ENCODE data around the gene BMP8A.
"Not testable (repeated sequence)": the region's sequence is repeated elsewhere in the genome, so short reads cannot be mapped to it uniquely, and the experiment has no call there.

The BMP8A gene

DNA sequence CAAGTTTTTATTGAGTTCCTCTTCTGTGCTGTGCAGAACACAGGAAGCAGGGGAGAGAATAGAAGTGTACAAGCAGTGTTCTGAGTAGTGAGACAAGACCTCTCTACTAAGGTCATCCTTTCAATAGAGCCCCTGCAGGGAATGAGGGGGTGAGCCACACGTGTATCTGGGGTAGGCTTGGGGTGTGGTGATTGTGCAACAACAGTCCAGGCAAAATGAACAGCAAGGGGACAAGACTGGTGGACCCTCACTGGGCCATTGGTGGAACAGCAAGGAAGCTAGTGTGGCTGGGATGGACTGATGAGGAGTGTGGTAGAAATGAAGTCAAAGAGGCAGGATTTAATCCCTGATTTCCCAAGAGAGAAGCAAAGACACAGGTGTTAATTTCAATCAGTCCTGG lies 8.2 kb upstream of the BMP8A start:
- ATAC-seq: no peak

- ATAC-seq: no peak
Observed at GRCh38 chr1:39484564-39484963, 6.9 kb upstream of the BMP8A start.

DNA sequence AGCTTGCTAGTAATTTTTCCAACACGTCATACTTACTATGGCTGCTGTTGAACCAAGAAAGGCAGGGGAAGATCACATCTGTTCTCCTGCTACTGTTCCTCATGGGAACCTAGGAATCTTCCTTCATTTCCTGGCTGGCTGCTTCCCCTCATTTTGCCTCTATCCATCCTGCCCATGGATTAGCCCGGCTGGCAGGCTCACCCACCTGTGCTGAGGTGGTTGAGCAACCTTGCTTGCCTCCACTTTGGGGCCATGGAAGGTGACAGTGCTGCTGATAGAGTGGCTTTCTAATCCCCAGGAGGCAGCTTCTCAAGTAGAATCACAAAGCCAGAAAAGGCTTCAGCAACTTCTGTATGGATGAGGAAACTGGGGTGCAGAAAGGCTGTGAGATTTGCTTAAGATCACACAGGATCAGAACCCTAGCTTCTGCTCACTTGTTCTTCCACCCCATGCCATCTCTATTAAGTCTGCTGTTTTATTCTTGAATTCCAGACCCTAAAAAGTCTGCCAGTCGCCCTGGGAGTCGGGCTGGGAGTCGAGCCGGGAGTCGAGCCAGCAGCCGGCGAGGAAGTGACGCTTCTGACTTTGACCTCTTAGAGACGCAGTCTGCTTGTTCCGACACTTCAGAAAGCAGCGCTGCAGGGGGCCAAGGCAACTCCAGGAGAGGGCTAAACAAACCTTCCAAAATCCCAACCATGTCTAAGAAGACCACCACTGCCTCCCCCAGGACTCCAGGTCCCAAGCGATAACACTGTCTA lies 6.2 kb upstream of the BMP8A start:
- ATAC-seq: no peak

- no peak for ATAC-seq
Observed at GRCh38 chr1:39488012-39488545, 3.4 kb upstream of the BMP8A start.

GRCh38 chr1:39488793-39489566 lies 2.5 kb upstream of the BMP8A start:
- ATAC-seq: no peak

GRCh38 chr1:39489567-39490239 lies 1.7 kb upstream of the BMP8A start:
- no peak for ATAC-seq

GRCh38 chr1:39490596-39491145 lies 765 bp upstream of the BMP8A start:
- peak; percentile 4 to 11 for ATAC-seq

DNA sequence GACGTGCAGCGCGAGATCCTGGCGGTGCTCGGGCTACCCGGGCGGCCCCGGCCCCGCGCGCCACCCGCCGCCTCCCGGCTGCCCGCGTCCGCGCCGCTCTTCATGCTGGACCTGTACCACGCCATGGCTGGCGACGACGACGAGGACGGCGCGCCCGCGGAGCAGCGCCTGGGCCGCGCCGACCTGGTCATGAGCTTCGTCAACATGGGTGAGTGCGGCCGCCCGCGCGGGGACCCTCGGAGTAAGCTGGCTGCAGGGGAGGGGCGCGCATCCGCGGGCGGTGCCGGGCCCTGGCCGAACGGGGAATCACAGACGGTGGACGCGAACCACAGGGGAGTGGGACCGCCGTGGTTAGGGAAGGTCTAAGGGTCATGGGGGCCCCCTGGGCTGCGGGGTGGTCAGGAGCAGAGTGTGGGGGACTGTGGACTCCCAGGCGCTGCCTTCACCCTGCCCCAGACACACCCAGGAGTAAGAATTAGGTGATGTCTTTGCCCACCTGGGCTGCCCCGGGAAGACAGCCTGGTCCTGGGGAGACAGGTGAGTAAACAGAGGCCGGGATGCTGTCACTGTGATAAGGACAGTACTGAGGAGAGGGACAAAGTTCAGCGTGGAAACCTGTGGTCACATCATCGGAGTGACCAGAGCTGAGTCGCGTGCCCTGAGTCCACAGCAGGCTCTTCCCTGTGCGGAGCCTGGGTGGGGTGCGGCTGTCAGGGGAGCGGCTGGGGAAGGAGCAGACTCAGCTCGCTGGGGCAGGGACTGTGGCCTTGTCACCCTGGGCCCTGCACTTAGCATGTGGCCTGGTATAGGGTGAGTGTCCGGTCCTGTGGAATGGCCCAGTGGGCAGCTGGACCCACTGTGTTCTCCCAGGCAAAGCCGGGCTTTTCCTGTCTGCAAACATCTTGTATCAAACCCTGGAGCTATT lies 944 bp downstream of the BMP8A start:
- ATAC-seq: not testable (repeated sequence)

GRCh38 chr1:39493043-39493810 lies 1.8 kb downstream of the BMP8A start:
- ATAC-seq: not testable (repeated sequence)

GRCh38 chr1:39494671-39495410 lies 3.4 kb downstream of the BMP8A start:
- ATAC-seq: no peak

DNA sequence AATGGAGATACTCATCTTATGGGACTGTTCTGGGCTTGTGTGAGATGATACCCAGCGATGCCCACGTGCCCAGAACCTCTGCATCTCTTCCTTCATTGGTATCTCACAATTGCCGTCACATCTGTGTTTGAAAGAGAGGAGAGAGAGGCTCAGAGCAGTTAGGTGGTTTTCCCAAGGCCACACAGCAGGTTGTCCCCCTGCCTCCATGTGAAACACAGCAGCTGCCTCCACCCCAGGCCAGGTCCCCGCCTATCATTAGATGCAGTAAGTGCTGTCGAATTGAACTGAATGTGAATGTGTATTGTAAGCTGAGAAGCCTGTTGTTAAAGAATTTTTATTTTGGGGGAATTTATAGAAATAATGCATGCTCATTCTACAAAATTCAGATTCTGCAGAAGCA lies 5.1 kb downstream of the BMP8A start:
- ATAC-seq: not testable (repeated sequence)

GRCh38 chr1:39497585-39497984 lies 6.1 kb downstream of the BMP8A start:
- no peak for ATAC-seq

- not testable (repeated sequence) for ATAC-seq
Observed at GRCh38 chr1:39498096-39498710, 6.8 kb downstream of the BMP8A start.

DNA sequence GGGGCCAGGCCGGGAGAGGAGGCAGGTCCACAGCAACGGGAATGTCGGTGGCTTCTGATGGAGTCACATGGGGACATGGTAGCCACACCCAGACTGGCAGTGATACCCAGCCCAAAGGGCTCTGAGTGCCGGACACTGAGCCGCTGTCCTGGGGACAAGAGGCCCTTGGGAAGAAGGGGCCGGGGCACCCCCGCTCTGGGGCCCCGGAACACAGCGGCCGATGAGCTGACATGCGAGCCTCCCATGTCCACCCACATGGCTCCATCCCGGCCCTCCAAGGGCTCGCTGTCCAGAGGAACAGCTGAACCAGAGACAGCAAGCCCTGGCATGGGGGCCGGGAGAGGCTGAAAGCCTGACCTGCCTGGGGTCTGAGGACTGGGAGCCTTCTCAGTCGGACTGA lies 7.4 kb downstream of the BMP8A start:
- ATAC-seq: not testable (repeated sequence)

DNA sequence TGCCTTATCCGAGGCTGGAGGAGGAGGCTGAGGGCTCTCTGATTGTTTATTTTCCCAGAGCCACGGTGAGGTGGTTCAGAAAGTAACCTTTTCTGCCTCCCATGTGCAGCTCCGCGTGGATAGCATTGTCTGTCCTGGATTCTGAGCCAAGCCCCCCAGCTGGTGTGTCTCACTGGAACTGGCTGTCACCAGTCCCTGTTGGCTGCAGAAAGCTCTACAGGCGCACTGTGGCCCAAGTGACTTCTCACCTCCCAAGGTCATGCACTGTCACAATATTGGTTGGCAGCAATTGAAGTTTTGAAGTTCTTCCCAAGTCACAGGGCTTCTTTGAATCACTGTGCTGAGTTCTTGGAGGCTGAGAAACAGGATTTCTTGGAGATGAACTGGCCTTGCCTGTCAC lies 8.2 kb downstream of the BMP8A start:
- ATAC-seq: no peak

DNA sequence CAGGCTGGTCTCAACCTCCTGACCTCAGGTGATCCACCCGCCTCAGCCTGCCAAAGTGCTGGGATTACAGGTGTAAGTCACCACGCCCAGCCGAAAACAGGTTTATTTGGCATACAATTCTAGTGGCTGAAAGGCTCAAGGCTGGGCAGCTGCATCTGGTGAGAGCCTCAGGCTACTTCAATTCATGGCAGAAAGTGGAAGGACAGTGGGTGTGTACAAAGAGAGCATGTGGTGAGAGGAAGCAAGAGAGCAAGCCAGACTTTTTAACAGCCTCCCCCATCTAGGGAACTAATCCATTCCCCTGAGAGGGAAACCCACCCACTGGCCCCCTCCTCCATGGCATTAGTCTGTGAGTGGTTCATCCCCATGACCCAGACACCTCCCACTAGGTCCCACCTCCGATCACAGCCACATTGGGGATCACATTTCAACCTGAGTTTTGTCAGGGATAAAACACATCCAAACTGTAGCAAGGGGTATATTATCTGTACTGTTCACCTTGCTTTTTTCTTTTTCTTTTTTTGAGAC lies 9.5 kb downstream of the BMP8A start:
- no peak for ATAC-seq

DNA sequence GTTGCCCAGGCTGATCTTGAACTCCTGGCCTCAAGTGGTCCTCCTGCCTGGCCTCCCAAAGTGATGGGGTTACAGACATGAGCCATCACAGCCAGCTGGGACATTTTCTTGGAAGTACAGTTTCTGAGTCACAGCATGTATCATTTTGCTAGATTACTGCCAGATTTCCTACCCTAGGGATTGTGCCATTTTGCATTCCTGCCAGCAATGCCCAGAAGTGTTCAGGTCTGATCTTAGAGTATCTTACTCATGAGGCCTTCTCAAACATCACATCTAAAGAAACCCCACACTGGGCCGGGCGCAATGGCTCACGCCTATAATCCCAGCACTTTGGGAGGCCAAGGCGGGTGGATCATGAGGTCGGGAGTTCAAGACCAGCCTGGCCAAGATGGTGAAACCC lies 10.2 kb downstream of the BMP8A start:
- no peak for ATAC-seq

DNA sequence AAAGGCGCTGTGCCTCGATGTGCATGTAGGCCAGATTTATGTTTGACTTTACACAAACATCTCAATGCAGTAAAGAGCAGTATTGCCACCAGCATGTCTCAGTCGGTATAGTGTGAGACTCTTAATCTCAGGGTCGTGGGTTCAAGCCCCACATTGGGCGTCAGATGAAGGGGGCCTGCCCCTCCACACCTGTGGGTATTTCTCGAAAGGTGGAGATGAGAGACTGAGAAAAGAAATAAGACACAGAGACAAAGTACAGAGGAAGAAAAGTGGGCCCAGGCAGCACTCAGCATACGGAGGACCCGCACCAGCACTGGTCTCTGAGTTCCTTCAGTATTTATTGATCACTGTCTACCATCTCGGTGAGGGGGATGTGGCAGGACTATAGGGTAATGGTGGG lies 13.0 kb downstream of the BMP8A start:
- not testable (repeated sequence) for ATAC-seq

DNA sequence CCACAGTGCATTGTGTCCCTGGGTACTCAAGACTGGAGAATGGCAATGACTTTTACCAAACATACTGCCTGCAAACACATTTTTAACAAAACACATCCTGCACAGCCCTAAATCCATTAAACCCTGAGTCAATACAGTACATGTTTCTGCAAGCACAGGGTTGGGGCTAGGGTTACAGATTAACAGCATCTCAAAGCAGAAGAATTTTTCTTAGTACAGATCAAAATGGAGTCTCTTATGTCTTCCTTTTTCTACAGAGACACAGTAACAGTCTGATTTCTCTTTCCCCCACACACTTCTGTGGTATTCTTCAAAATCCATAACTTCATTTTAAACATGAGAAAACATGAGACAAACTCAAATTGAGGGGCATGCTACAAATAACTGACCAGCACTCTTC lies 13.9 kb downstream of the BMP8A start:
- ATAC-seq: no peak

Data from activated CD4-positive, CD25-positive, alpha-beta regulatory T cell treated with anti-CD3 and anti-CD28 coated beads, Interleukin-2, amount 50 U/mL, for 24 hours (primary cell).